Astrocyte (in vitro differentiated cells and primary cell): ENCODE measurements around the gene NFYB.

Experiments
- EZH2 ChIP-seq: IDR thresholded peaks from 2 replicates; pipeline ENCODE4 v1.6.1; 2012; ENCODE audit warnings: mild to moderate bottlenecking, low read length, inconsistent platforms; ENCODE audit not compliant: insufficient read depth
- TF ChIP-seq, protein P1 (sequence below): IDR thresholded peaks from 2 replicates; pipeline ENCODE4 v1.5.1; 2011; ENCODE audit warnings: low read depth, mild to moderate bottlenecking, inconsistent platforms, low read length, moderate library complexity; ENCODE audit not compliant: insufficient read depth

GRCh38 chr12:104079024-104079423 lies 59.0 kb downstream of the NFYB start:
- TF ChIP-seq, protein P1, sequence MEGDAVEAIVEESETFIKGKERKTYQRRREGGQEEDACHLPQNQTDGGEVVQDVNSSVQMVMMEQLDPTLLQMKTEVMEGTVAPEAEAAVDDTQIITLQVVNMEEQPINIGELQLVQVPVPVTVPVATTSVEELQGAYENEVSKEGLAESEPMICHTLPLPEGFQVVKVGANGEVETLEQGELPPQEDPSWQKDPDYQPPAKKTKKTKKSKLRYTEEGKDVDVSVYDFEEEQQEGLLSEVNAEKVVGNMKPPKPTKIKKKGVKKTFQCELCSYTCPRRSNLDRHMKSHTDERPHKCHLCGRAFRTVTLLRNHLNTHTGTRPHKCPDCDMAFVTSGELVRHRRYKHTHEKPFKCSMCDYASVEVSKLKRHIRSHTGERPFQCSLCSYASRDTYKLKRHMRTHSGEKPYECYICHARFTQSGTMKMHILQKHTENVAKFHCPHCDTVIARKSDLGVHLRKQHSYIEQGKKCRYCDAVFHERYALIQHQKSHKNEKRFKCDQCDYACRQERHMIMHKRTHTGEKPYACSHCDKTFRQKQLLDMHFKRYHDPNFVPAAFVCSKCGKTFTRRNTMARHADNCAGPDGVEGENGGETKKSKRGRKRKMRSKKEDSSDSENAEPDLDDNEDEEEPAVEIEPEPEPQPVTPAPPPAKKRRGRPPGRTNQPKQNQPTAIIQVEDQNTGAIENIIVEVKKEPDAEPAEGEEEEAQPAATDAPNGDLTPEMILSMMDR, result no peak
- TF ChIP-seq EZH2, result no peak
